Heart left ventricle (tissue), 16 donors: ENCODE data around the gene ZDHHC1. TPM values are rescaled to one million over a fixed set of nuclear protein-coding genes. Genes with fewer than 3 reads are reported as not detected.

Source experiments
- ATAC-seq, 4 donors: fragments of 200-7000 bp; cut with Tn5 transposase; one replicate each; pipeline ENCODE4 v1.9.1; 2020 to 2022; ENCODE audit warnings: moderate library complexity in 4 of 4, mild to moderate bottlenecking in 3 of 4, moderate number of reproducible peaks in 1 of 4
- DNase-seq, 5 donors: peaks; one replicate each; pipeline ENCODE4 v3.0.0-alpha.2; 2020
- H3K27ac ChIP-seq, 12 donors: fragments of 200-600 bp; sonication (generic) in 4 of 12; one replicate each; pipeline versions ENCODE4 v1.5.0 to v1.8.0; 2016 to 2022; ENCODE audit warnings: mild to moderate bottlenecking in 2 of 12
- H3K27me3 ChIP-seq, 9 donors: fragments of 200-600 bp; sonication (generic) in 2 of 9; one replicate each; pipeline versions ENCODE4 v1.5.1 to v1.8.0; 2016 to 2022; ENCODE audit warnings: mild to moderate bottlenecking in 3 of 9
- H3K36me3 ChIP-seq, 9 donors: fragments of 200-600 bp; sonication (generic) in 2 of 9; one replicate each; pipeline versions ENCODE4 v1.5.0 to v1.8.0; 2018 to 2022; ENCODE audit warnings: mild to moderate bottlenecking in 2 of 9
- H3K4me1 ChIP-seq, 12 donors: fragments of 200-600 bp; sonication (generic) in 4 of 12; one replicate each; pipeline versions ENCODE4 v1.5.0 to v1.8.0; 2016 to 2022; ENCODE audit warnings: mild to moderate bottlenecking in 3 of 12
- H3K4me3 ChIP-seq, 12 donors: fragments of 200-600 bp; sonication (generic) in 4 of 12; one replicate each; pipeline versions ENCODE4 v1.5.0 to v1.8.0; 2017 to 2022; ENCODE audit warnings: mild to moderate bottlenecking in 9 of 12, moderate library complexity in 4 of 12
- H3K9me3 ChIP-seq, 12 donors: fragments of 200-600 bp; sonication (generic) in 4 of 12; one replicate each; pipeline versions ENCODE4 v1.5.0 to v1.8.0; 2016 to 2022; ENCODE audit warnings: mild to moderate bottlenecking in 1 of 12
- POLR2A ChIP-seq, 2 donors: fragments of 450-650 bp; IDR thresholded peaks; one replicate each; pipeline ENCODE4 v1.6.1; 2017; ENCODE audit warnings: antibody characterized with exemption in 2 of 2, mild to moderate bottlenecking in 2 of 2, moderate library complexity in 2 of 2
- WGBS, 4 donors: extraction: QIAGEN DNeasy Blood & Tissue Kit in 2 of 4; methylation state at CpG; one replicate each; pipeline versions ENCODE4 v1.1.5 to v1.1.7; 2013 to 2018; 5-methylcytosine and 5-hydroxymethylcytosine counted together
- intact Hi-C, 10 donors: fragments of 100-400 bp; cut with DNase I; formaldehyde crosslinking; loops; one replicate each; pipeline versions ENCODE4 v1.11.1 to v1.14.2; 2022
- polyA plus RNA-seq, 2 donors: library from polyadenylated mRNA; stranded (reverse); fragments of 200-250 nt; gene quantifications; one replicate each; pipeline ENCODE4 v1.2.3, GENCODE V29; 2013
- total RNA-seq, 9 donors: library from RNA; depleted of rRNA in 2 of 9; stranded (reverse); fragments of >200 nt in 2 of 9; fragmentation: NEBNext Ultra II Directional in 3 of 9; extraction: Animal tissue kit (Norgen Biotek cat#: 25700) in 3 of 9; gene quantifications; one replicate each; pipeline versions ENCODE4 v1.1.0 to v1.2.4, GENCODE V29; 2016 to 2023
- TF ChIP-seq, protein P1 (sequence below), 12 donors: fragments of 200-600 bp; sonication (generic) in 4 of 12; IDR thresholded peaks; one replicate each; pipeline versions ENCODE4 v1.5.0 to v1.8.0; 2018 to 2022; ENCODE audit warnings: antibody characterized with exemption in 12 of 12, mild to moderate bottlenecking in 5 of 12
- donor health status: ischemic (EF 13 %, LVEDD 7.1; RV severe dilation, severe dysfunction).
- donor health status: healthy with polysubstance abuse.
- donor health status: DM: no; HTN: yes; CAD: no.
- donor health status: DM: no; HTN: no; CAD: no.
- donor health status: ischemic (EF 25% LVEDD 6.9; RV normal size, moderate dysfunction).
- donor health status: ischemic (EF 25% LVEDD 5.7; RV mildly dilated, moderate dysfunction).
- donor health status: healthy.
- donor health status: DM: yes; HTN: yes; CAD: no.
- donor health status: ischemic (EF 35%, LVEDD 5.7; RV mildly dilated, moderate dysfunction).
- donor health status: nonischemic (EF 11% LVEDD 7.7; RV severe dilation, severe dysfunction).
- donor health status: DM: yes; HTN: yes; CAD: no.
- donor health status: PGD.
- donor health status: ischemic (EF 29% LVEDD 5.4; RV normal size, mild dysfunction).
- donor health status: nonischemic (EF 23%, LVEDD 6.1; RV moderate dilation, normal function).

Gene ZDHHC1
- total and polyA plus RNA-seq, 11 donors: 2.7 to 11.6 (median 5.1) TPM

DNA sequence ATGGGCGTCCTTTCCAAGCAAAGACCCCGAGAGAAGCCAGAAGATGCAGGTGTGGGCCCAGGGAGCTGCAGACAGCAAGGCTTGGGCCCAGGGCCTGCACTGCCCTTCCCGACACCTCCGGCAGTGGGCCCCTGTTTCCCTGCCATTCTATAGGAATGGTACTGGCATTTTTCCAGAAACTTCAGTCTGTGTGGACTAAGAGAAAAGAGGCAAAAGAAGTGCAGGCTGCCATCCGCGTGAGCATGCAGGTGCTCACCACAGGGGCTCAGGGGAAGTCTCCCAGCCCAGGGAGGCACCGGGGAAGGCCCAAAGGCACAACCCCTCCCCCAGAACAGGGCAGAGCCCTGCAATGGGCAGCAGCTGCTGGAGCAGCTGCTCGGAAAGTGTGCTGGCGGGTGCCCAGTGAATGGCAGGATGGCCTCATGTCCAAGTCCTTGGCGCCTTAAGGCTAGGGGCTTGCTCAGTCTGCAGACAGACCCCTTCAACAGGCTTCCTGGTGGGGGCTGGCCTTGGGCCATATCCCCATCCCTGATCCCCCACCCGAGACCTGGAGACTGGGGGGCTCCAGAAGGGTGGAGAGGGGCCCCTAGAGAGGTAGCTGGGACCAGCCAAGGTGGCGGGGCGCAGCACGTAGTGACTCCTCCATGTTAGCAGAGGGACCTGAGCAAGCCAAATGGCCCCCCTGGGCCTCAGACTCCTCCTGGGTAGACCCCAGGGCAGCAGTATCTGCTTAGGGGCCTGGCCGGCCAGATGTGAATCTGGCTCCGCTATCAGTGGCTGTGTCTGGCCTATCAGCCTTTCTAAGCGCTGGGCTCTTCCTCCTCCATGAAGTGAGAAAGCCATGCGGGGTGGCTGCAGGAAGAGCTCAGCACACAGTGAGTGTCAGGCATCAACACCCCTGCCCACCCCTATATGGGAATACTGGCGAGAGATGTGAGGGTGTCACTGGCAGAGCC, 16.2 kb downstream of the ZDHHC1 start:
- intact Hi-C loops: loop anchor here in 8 of 10 donors (5.0 to 10.0 kb wide), 5 partner anchors 55 to 138 kb away; partner anchors contain the start of gene PLEKHG4 (in 1 of the 8)
- Histone ChIP-seq H3K27me3 (peaks cover 0 to 11% (median 0%) of the 10 kb centered on the region in 9 donors), H3K4me3 (no peak overlapping the region), H3K9me3 (no peaks in the 10 kb centered on the region), H3K36me3 (no peaks in the 10 kb centered on the region), H3K27ac (no peak overlapping the region), H3K4me1 (peaks cover 5 to 49% (median 28%) of the 10 kb centered on the region in 12 donors)
- 78 to 84% (median 79%) methylated on average over 11 to 19 of the region's 19 CpGs for WGBS, 4 donors
- TF ChIP-seq POLR2A (IDR thresholded peaks at IDR 0.05): no peak
- TF ChIP-seq, protein P1, sequence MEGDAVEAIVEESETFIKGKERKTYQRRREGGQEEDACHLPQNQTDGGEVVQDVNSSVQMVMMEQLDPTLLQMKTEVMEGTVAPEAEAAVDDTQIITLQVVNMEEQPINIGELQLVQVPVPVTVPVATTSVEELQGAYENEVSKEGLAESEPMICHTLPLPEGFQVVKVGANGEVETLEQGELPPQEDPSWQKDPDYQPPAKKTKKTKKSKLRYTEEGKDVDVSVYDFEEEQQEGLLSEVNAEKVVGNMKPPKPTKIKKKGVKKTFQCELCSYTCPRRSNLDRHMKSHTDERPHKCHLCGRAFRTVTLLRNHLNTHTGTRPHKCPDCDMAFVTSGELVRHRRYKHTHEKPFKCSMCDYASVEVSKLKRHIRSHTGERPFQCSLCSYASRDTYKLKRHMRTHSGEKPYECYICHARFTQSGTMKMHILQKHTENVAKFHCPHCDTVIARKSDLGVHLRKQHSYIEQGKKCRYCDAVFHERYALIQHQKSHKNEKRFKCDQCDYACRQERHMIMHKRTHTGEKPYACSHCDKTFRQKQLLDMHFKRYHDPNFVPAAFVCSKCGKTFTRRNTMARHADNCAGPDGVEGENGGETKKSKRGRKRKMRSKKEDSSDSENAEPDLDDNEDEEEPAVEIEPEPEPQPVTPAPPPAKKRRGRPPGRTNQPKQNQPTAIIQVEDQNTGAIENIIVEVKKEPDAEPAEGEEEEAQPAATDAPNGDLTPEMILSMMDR (IDR thresholded peaks at IDR 0.05): peak in 4 of 12 donors; percentile 1 to 15 (median 9)
- DNase-seq: no peak
- no peak for ATAC-seq

GRCh38 chr16:67399218-67399733, 17.0 kb downstream of the ZDHHC1 start:
- 16 to 29% (median 23%) methylated on average over 24 to 42 of the region's 42 CpGs for WGBS, 4 donors

GRCh38 chr16:67398546-67399217, 17.6 kb downstream of the ZDHHC1 start:
- DNase-seq: no peak

More at GRCh38 chr16:67399218-67399733, 17.0 kb downstream of the ZDHHC1 start:
- DNase-seq (peak in 3 of 5 donors; percentile 45 to 82 (median 65)), ATAC-seq (peak in 3 of 4 donors; percentile 40 to 46 (median 45))
- H3K36me3 ChIP-seq: no peaks in the 10 kb centered on the region
- H3K27ac ChIP-seq: peak overlapping the region in 2 of 12 donors; percentile 64 to 78
- peaks cover 5 to 56% (median 32%) of the 10 kb centered on the region in 12 donors for H3K4me1 ChIP-seq
- TF ChIP-seq, protein P1 (IDR thresholded peaks at IDR 0.05): peak; percentile 65 to 86 (median 74)
- TF ChIP-seq POLR2A (IDR thresholded peaks at IDR 0.05): no peak
- no peaks in the 10 kb centered on the region for H3K9me3 ChIP-seq
- intact Hi-C loops: loop anchor here in 8 of 10 donors (5.0 to 10.0 kb wide), 5 partner anchors 54 to 137 kb away; partner anchors contain the start of gene PLEKHG4 (in 1 of the 8)
- H3K4me3 ChIP-seq: peak overlapping the region in 7 of 12 donors; percentile 8 to 40 (median 27)
- H3K27me3 ChIP-seq: peaks cover 0 to 13% (median 0%) of the 10 kb centered on the region in 9 donors

More at GRCh38 chr16:67398546-67399217, 17.6 kb downstream of the ZDHHC1 start:
- Histone ChIP-seq H3K4me1 (peaks cover 5 to 58% (median 38%) of the 10 kb centered on the region in 12 donors), H3K9me3 (no peaks in the 10 kb centered on the region), H3K36me3 (no peaks in the 10 kb centered on the region), H3K4me3 (peak overlapping the region in 5 of 12 donors; percentile 8 to 39 (median 27)), H3K27me3 (peaks cover 0 to 19% (median 0%) of the 10 kb centered on the region in 9 donors), H3K27ac (peak overlapping the region in 5 of 12 donors; percentile 9 to 90 (median 71))
- ATAC-seq: no peak
- 89 to 94% (median 90%) methylated on average over 17 to 19 of the region's 19 CpGs for WGBS, 4 donors
- intact Hi-C loops: loop anchor here in 8 of 10 donors (5.0 to 10.0 kb wide), 5 partner anchors 54 to 136 kb away; partner anchors contain the start of gene PLEKHG4 (in 1 of the 8)
- TF ChIP-seq, protein P1 (IDR thresholded peaks at IDR 0.05): no peak
- no peak for TF ChIP-seq POLR2A (IDR thresholded peaks at IDR 0.05)
